K562 (cell line): ENCODE measurements around the gene CLDN12. TPM values are rescaled to one million over a fixed set of nuclear protein-coding genes. Genes with fewer than 3 reads are reported as not detected.

Experiments used
- ATAC-seq: fragments of 200-7000 bp; cut with Tn5 transposase; 3 replicates; pipeline ENCODE4 v1.9.1; 2020; ENCODE audit warnings: moderate library complexity
- BruUV-seq: library from RNA; stranded (reverse); fragments of 400-500 nt; replicated peaks from 2 replicates; lab custom pipeline; 2021; lab: Mats Ljungman, UMichigan
- CTCF ChIA-PET: fragments of 300-600 bp; formaldehyde crosslinking; extraction: SDS; loops from one replicate; lab custom pipeline; 2021; ENCODE audit warnings: low intra/inter-chr PET ratio; lab: Yijun Ruan, JAX
- POLR2A ChIA-PET: fragments of 300-600, 350-650 bp; sonication (Branson Sonifier 250); formaldehyde crosslinking; extraction: SDS; loops from one replicate; lab custom pipeline; 2021; ENCODE audit warnings: antibody characterized with exemption, inconsistent platforms; lab: Yijun Ruan, JAX
- DNase-seq, 4 experiments: peaks; one replicate each; pipeline versions ENCODE4 v3.0.0 to v3.0.0-alpha.2; 2011 to 2018; ENCODE audit warnings: low spot score in 3 of 4, mixed read lengths in 3 of 4; ENCODE audit errors: extremely low read depth in 1 of 4
- FAIRE-seq: peaks from 2 replicates; lab custom pipeline; 2011; peaks lifted over from hg19 to GRCh38; lab: Jason Lieb, UNC
- H2AFZ ChIP-seq: 2 replicates; pipeline ENCODE4 v1.6.0; 2011; ENCODE audit warnings: low read depth, low read length, control low read depth, inconsistent platforms
- H3K27ac ChIP-seq: fragments of 200-600 bp; 3 replicates; pipeline ENCODE4 v1.8.0; 2011; ENCODE audit warnings: low read depth, mild to moderate bottlenecking, control low read depth, inconsistent platforms, low read length, moderate library complexity, mixed read lengths; ENCODE audit errors: extremely low read depth
- H3K27me3 ChIP-seq, 2 experiments: fragments of 300-600 bp in 1 of 2; 2 replicates in 1 of 2; 3 replicates in 1 of 2; pipeline versions ENCODE4 v1.6.0 to v1.8.0; 2011; ENCODE audit warnings: inconsistent platforms in 2 of 2, low read length in 2 of 2, mild to moderate bottlenecking in 1 of 2, mixed read lengths in 1 of 2, moderate library complexity in 1 of 2; ENCODE audit not compliant: control insufficient read depth in 2 of 2, insufficient read depth in 2 of 2
- H3K36me3 ChIP-seq: fragments of 300-600 bp; 3 replicates; pipeline ENCODE4 v1.8.0; 2011; ENCODE audit warnings: mild to moderate bottlenecking, low read length, inconsistent platforms; ENCODE audit not compliant: control insufficient read depth, insufficient read depth
- H3K4me1 ChIP-seq, 2 experiments: fragments of 200-600 bp in 1 of 2; replicated peaks in 1 of 2; 2 replicates in 1 of 2; 3 replicates in 1 of 2; pipeline versions ENCODE4 v1.5.1 to v1.8.0; 2011; ENCODE audit warnings: inconsistent platforms in 2 of 2, low read length in 2 of 2, mild to moderate bottlenecking in 1 of 2, mixed read lengths in 1 of 2, moderate library complexity in 1 of 2; ENCODE audit not compliant: control insufficient read depth in 2 of 2, insufficient read depth in 2 of 2
- H3K4me2 ChIP-seq: 2 replicates; pipeline ENCODE4 v1.6.1; 2011; ENCODE audit warnings: low read length, control low read depth, inconsistent platforms, mixed read lengths; ENCODE audit not compliant: insufficient read depth
- H3K4me3 ChIP-seq: fragments of 200-600 bp; sonication (generic), shearing (Covaris generic); 2 replicates; pipeline ENCODE4 v1.5.1; 2016; ENCODE audit warnings: control low read depth, inconsistent platforms
- H3K79me2 ChIP-seq: fragments of 200-600 bp; 3 replicates; pipeline ENCODE4 v1.8.0; 2011; ENCODE audit warnings: low read length, inconsistent platforms; ENCODE audit not compliant: control insufficient read depth, insufficient read depth
- H3K9ac ChIP-seq, 2 experiments: 2 replicates each; pipeline versions ENCODE4 v1.6.0 to v1.6.1; 2011; ENCODE audit warnings: low read depth in 2 of 2, low read length in 2 of 2, control low read depth in 1 of 2, inconsistent platforms in 1 of 2, mild to moderate bottlenecking in 1 of 2, mixed read lengths in 1 of 2; ENCODE audit not compliant: insufficient read depth in 1 of 2
- H3K9me1 ChIP-seq: one replicate; pipeline ENCODE4 v1.6.0; 2011; ENCODE audit warnings: inconsistent platforms, mild to moderate bottlenecking, low read length, moderate library complexity; ENCODE audit not compliant: control insufficient read depth, insufficient read depth
- H3K9me3 ChIP-seq: replicated peaks from 2 replicates; pipeline ENCODE4 v1.5.1; 2011; ENCODE audit warnings: low read depth, low read length, inconsistent platforms; ENCODE audit not compliant: control insufficient read depth, insufficient read depth
- H4K20me1 ChIP-seq: replicated peaks from 2 replicates; pipeline ENCODE4 v1.6.1; 2011; ENCODE audit warnings: low read length, inconsistent platforms, mixed read lengths; ENCODE audit not compliant: control insufficient read depth, insufficient read depth
- CHD2 ChIP-seq: IDR thresholded peaks from 2 replicates; pipeline ENCODE4 v1.6.1; 2011; ENCODE audit warnings: low read depth, low read length
- ID3 ChIP-seq, 2 experiments: fragments of 250-450 bp in 1 of 2; fragments of 450-650 bp in 1 of 2; sonication (Bioruptor Pico) in 1 of 2; IDR thresholded peaks; 2 replicates each; pipeline versions ENCODE4 v1.6.1 to v1.8.0; 2016 to 2021; ENCODE audit warnings: mild to moderate bottlenecking in 2 of 2, moderate library complexity in 2 of 2, missing compliant biosample characterization in 1 of 2, missing genetic modification characterization in 1 of 2
- RBM22 ChIP-seq: fragments of 200-400 bp; formaldehyde crosslinking; IDR thresholded peaks from 2 replicates; pipeline ENCODE4 v1.6.1; 2018; ENCODE audit warnings: low read length, low read depth; ENCODE audit not compliant: poor library complexity, severe bottlenecking
- SMAD4 ChIP-seq: fragments of 250-450 bp; sonication (Bioruptor Pico); conservative IDR thresholded peaks from 2 replicates; pipeline ENCODE4 v1.8.0; 2021; ENCODE audit warnings: inconsistent platforms, mild to moderate bottlenecking, moderate library complexity
- XRCC4 ChIP-seq: IDR thresholded peaks from one replicate; pipeline ENCODE4 v1.6.1; 2011; ENCODE audit not compliant: insufficient read depth, insufficient read length; ENCODE audit errors: extremely low read depth
- ZNF551 ChIP-seq: fragments of 250-450 bp; sonication (Bioruptor Pico); IDR thresholded peaks from 2 replicates; pipeline ENCODE4 v1.5.0; 2021; ENCODE audit warnings: mild to moderate bottlenecking, moderate library complexity
- WGBS: fragments of 100-300 bp; shearing (Covaris generic); methylation state at CpG from one replicate; pipeline ENCODE4 v1.1.6; 2016; ENCODE audit warnings: low coverage, mixed read lengths; ENCODE audit not compliant: insufficient coverage; ENCODE audit errors: missing lambda C conversion rate; 5-methylcytosine and 5-hydroxymethylcytosine counted together
- in situ Hi-C: fragments of 300-500 bp; cut with MboI; formaldehyde crosslinking; loops from 4 replicates; pipeline ENCODE4 v1.15.0; 2018; ENCODE audit warnings: inconsistent platforms, mixed read lengths
- intact Hi-C: fragments of 100-400 bp; cut with micrococcal nuclease; formaldehyde crosslinking; loops from 2 replicates; pipeline ENCODE4 v1.14.2; 2022
- polyA plus RNA-seq, 8 experiments: library from polyadenylated mRNA; depleted of rRNA in 4 of 8; stranded (reverse) in 5 of 8; unstranded in 3 of 8; fragments of >200 nt; fragmentation: Nextera tagmentation in 2 of 8; fragmentation: Illumina TruSeq in 1 of 8; extraction: Ambion mirVana in 2 of 8; extraction: Trizol in 1 of 8; gene quantifications; 2 replicates each; pipeline versions ENCODE4 v1.2.1 to v1.2.3, GENCODE V29; 2011 to 2014; ENCODE audit warnings: inconsistent platforms in 1 of 8, missing spikeins in 1 of 8
- total RNA-seq, 7 experiments: library from RNA; depleted of rRNA in 6 of 7; stranded (reverse); fragments of >200 nt in 6 of 7; fragmentation: Illumina TruSeq in 2 of 7; extraction: Trizol in 2 of 7; gene quantifications; 2 replicates each; pipeline versions ENCODE4 v1.2.1 to v1.2.3, GENCODE V29; 2011 to 2021; ENCODE audit warnings: low replicate concordance in 1 of 7
- TF ChIP-seq, protein P1 (sequence below): sonication (generic); formaldehyde crosslinking; IDR thresholded peaks from 2 replicates; pipeline ENCODE4 v1.8.0; 2023; ENCODE audit warnings: missing genetic modification reagents, mild to moderate bottlenecking, borderline replicate concordance
- TF ChIP-seq, protein P2 (sequence below): fragments of 150-350 bp; IDR thresholded peaks from 2 replicates; pipeline ENCODE4 v1.6.1; 2014; ENCODE audit warnings: low read depth, mild to moderate bottlenecking, low read length, borderline replicate concordance
- TF ChIP-seq, protein P3 (sequence below): fragments of 250-450 bp; sonication (Bioruptor Pico); IDR thresholded peaks from 2 replicates; pipeline ENCODE4 v1.6.1; 2021; ENCODE audit warnings: mild to moderate bottlenecking

Gene CLDN12
- total and polyA plus RNA-seq, 9 of the 15 experiments (the other 6 are each of a cell fraction or from before 2014, with no cell fraction given): 5.8 to 42.2 (median 15.8) TPM

DNA sequence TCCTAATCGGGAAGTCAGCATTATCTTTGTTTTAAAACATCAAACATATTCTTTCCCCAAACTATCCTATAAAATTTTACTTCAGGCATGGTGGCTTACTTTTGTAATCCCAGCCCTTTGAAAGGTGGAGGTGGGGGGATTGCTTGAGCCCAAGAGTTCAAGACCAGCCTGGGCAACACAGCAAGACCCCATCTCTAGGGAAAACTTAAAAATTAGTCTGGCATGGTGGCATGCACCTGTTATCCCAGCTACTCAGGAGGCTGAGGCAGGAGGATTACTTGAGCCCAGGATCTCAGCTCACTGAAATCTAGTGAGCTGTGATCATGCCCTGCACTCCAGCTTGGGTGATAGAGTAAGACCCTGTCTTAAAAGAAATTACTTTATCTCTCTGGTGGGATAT lies 4.9 kb downstream of the CLDN12 start:
- BruUV-seq: no TSS peak
- Histone ChIP-seq H3K27ac (no peak overlapping the region), H3K9ac (no peak overlapping the region), H2AFZ (no peak overlapping the region), H3K79me2 (peaks cover 6% of the 10 kb centered on the region; the same call in 2 of the 3 replicates), H3K4me2 (no peak overlapping the region), H3K36me3 (peaks cover 37% of the 10 kb centered on the region), H3K9me1 (no peaks in the 10 kb centered on the region), H3K27me3 (no peaks in the 10 kb centered on the region), H4K20me1 (no peaks in the 10 kb centered on the region), H3K4me1 (peaks cover 2 to 6% of the 10 kb centered on the region in 2 experiments; a peak in 3 of 5 replicates), H3K4me3 (no peak overlapping the region), H3K9me3 (no peaks in the 10 kb centered on the region)
- intact Hi-C loops: no loop called here
- DNase-seq: no peak
- no peak for FAIRE-seq
- POLR2A ChIA-PET: interaction anchor here (0.6 to 0.7 kb wide), 2 partner anchors 18 to 62 kb away, joined by 3 read pairs; no protein-coding TSS in a partner anchor
- in situ Hi-C loops: no loop called here
- WGBS: 94% methylated on average over 1 of the region's 1 CpG
- ATAC-seq: no peak
- CTCF ChIA-PET: no interaction called here
- TF ChIP-seq SMAD4: no peak
- TF ChIP-seq ID3 (CRISPR knock-in tag; IDR thresholded peaks at IDR 0.05): no peak
- no peak for TF ChIP-seq ID3 (tag; IDR thresholded peaks at IDR 0.05)
- no peak for TF ChIP-seq CHD2
- no peak for TF ChIP-seq ZNF551 (CRISPR knock-in tag)
- TF ChIP-seq, protein P1, sequence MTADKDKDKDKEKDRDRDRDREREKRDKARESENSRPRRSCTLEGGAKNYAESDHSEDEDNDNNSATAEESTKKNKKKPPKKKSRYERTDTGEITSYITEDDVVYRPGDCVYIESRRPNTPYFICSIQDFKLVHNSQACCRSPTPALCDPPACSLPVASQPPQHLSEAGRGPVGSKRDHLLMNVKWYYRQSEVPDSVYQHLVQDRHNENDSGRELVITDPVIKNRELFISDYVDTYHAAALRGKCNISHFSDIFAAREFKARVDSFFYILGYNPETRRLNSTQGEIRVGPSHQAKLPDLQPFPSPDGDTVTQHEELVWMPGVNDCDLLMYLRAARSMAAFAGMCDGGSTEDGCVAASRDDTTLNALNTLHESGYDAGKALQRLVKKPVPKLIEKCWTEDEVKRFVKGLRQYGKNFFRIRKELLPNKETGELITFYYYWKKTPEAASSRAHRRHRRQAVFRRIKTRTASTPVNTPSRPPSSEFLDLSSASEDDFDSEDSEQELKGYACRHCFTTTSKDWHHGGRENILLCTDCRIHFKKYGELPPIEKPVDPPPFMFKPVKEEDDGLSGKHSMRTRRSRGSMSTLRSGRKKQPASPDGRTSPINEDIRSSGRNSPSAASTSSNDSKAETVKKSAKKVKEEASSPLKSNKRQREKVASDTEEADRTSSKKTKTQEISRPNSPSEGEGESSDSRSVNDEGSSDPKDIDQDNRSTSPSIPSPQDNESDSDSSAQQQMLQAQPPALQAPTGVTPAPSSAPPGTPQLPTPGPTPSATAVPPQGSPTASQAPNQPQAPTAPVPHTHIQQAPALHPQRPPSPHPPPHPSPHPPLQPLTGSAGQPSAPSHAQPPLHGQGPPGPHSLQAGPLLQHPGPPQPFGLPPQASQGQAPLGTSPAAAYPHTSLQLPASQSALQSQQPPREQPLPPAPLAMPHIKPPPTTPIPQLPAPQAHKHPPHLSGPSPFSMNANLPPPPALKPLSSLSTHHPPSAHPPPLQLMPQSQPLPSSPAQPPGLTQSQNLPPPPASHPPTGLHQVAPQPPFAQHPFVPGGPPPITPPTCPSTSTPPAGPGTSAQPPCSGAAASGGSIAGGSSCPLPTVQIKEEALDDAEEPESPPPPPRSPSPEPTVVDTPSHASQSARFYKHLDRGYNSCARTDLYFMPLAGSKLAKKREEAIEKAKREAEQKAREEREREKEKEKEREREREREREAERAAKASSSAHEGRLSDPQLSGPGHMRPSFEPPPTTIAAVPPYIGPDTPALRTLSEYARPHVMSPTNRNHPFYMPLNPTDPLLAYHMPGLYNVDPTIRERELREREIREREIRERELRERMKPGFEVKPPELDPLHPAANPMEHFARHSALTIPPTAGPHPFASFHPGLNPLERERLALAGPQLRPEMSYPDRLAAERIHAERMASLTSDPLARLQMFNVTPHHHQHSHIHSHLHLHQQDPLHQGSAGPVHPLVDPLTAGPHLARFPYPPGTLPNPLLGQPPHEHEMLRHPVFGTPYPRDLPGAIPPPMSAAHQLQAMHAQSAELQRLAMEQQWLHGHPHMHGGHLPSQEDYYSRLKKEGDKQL (CRISPR knock-in tag): no peak
- TF ChIP-seq, protein P2, sequence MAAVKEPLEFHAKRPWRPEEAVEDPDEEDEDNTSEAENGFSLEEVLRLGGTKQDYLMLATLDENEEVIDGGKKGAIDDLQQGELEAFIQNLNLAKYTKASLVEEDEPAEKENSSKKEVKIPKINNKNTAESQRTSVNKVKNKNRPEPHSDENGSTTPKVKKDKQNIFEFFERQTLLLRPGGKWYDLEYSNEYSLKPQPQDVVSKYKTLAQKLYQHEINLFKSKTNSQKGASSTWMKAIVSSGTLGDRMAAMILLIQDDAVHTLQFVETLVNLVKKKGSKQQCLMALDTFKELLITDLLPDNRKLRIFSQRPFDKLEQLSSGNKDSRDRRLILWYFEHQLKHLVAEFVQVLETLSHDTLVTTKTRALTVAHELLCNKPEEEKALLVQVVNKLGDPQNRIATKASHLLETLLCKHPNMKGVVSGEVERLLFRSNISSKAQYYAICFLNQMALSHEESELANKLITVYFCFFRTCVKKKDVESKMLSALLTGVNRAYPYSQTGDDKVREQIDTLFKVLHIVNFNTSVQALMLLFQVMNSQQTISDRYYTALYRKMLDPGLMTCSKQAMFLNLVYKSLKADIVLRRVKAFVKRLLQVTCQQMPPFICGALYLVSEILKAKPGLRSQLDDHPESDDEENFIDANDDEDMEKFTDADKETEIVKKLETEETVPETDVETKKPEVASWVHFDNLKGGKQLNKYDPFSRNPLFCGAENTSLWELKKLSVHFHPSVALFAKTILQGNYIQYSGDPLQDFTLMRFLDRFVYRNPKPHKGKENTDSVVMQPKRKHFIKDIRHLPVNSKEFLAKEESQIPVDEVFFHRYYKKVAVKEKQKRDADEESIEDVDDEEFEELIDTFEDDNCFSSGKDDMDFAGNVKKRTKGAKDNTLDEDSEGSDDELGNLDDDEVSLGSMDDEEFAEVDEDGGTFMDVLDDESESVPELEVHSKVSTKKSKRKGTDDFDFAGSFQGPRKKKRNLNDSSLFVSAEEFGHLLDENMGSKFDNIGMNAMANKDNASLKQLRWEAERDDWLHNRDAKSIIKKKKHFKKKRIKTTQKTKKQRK: no peak
- no peak for TF ChIP-seq XRCC4
- TF ChIP-seq RBM22: no peak
- TF ChIP-seq, protein P3, sequence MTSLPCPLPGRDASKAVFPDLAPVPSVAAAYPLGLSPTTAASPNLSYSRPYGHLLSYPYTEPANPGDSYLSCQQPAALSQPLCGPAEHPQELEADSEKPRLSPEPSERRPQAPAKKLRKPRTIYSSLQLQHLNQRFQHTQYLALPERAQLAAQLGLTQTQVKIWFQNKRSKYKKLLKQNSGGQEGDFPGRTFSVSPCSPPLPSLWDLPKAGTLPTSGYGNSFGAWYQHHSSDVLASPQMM: no peak
